ENCODE results near the gene TRIM7. TPM values are rescaled to one million over a fixed set of nuclear protein-coding genes. Genes with fewer than 3 reads are reported as not detected.
"Not testable (repeated sequence)": the region's sequence is repeated elsewhere in the genome, so short reads cannot be mapped to it uniquely, and the experiment has no call there.

The TRIM7 gene
- total RNA-seq, 2 donors from 2014 or later = not detected

DNA sequence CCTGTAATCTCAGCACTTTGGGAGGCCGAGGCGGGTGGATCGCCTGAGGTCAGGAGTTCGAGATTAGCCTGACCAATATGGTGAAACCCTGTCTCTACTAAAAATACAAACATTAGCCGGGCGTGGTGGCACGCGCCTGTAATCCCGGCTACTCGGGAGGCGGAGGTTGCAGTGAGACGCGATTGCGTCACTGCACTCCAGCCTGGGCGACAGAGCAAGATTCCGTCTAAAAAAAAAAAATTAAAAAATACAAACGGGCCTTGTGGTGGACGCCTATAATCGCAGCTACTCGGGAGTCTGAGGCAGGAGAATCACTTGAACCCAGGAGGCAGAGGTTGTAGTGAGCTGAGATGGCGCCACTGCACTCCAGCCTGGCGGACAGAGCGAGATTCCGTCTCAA, 4.0 kb upstream of the TRIM7 start:
- H3K36me3 Mint-ChIP-seq (ENCODE audit: low read depth) = not testable (repeated sequence)

DNA sequence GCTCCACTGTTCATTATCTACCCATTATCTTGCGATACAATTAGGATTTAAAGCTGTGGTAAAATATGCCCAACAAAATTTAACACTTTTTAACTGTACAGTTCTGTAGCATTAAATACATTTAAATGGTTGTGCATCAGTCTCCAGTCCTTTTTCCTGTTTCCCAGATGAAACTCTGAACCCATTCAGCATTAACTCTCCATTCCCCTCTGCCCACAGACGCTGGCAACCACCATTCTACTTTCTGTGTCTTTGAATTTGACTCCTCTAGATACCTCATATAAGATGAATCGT, 2.9 kb upstream of the TRIM7 start:
- Mint-ChIP-seq H3K9me3 (no peaks in the 10 kb centered on the region), H3K4me1 (peaks cover 6% of the 10 kb centered on the region), H3K27ac (no peak overlapping the region), H3K4me3 (peak overlapping the region; percentile 87), H3K36me3 (ENCODE audit: low read depth) (no peaks in the 10 kb centered on the region), H3K27me3 (ENCODE audit: insufficient read depth) (peaks cover 43% of the 10 kb centered on the region)
- H3K9me3 ChIP-seq (ENCODE audit: control insufficient read depth, low read length) = no peaks in the 10 kb centered on the region
- TF ChIP-seq, protein P1, sequence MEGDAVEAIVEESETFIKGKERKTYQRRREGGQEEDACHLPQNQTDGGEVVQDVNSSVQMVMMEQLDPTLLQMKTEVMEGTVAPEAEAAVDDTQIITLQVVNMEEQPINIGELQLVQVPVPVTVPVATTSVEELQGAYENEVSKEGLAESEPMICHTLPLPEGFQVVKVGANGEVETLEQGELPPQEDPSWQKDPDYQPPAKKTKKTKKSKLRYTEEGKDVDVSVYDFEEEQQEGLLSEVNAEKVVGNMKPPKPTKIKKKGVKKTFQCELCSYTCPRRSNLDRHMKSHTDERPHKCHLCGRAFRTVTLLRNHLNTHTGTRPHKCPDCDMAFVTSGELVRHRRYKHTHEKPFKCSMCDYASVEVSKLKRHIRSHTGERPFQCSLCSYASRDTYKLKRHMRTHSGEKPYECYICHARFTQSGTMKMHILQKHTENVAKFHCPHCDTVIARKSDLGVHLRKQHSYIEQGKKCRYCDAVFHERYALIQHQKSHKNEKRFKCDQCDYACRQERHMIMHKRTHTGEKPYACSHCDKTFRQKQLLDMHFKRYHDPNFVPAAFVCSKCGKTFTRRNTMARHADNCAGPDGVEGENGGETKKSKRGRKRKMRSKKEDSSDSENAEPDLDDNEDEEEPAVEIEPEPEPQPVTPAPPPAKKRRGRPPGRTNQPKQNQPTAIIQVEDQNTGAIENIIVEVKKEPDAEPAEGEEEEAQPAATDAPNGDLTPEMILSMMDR (conservative IDR thresholded peaks at IDR 0.05) = no peak
- WGBS, 2 experiments (ENCODE audit: insufficient coverage in 1 of 2, insufficient read length in 1 of 2) = 55 to 57% methylated on average over 2 to 3 of the region's 3 CpGs
- H3K9ac ChIP-seq (ENCODE audit: extremely low read depth, low read length, poor library complexity, severe bottlenecking) = no peak overlapping the region
- peaks cover 46% of the 10 kb centered on the region for H3K27me3 ChIP-seq (ENCODE audit: control insufficient read depth, insufficient read depth, low read length, poor library complexity, severe bottlenecking)
- DNase-seq = no peak
- no peak overlapping the region for H3K27ac ChIP-seq (ENCODE audit: low read depth, low read length)
- H3K36me3 ChIP-seq (ENCODE audit: control insufficient read depth, insufficient read depth, low read length) = no peaks in the 10 kb centered on the region
- H3K4me3 ChIP-seq (ENCODE audit: low read length) = peak overlapping the region; percentile 98
- H3K4me1 ChIP-seq (ENCODE audit: control insufficient read depth, insufficient read depth, low read length) = no peaks in the 10 kb centered on the region

More for the DNA sequence above, 4.0 kb upstream of the TRIM7 start:
- H3K36me3 ChIP-seq (ENCODE audit: control insufficient read depth, insufficient read depth, low read length); H3K27ac ChIP-seq (ENCODE audit: low read depth, low read length); H3K9me3 Mint-ChIP-seq; H3K9ac ChIP-seq (ENCODE audit: extremely low read depth, low read length, poor library complexity, severe bottlenecking); H3K4me3 ChIP-seq (ENCODE audit: low read length); H3K4me1 Mint-ChIP-seq; H3K4me1 ChIP-seq (ENCODE audit: control insufficient read depth, insufficient read depth, low read length); H3K4me3 Mint-ChIP-seq; H3K9me3 ChIP-seq (ENCODE audit: control insufficient read depth, low read length); H3K27ac Mint-ChIP-seq; DNase-seq: not testable (repeated sequence)
- peaks cover 41% of the 10 kb centered on the region for H3K27me3 Mint-ChIP-seq (ENCODE audit: insufficient read depth)
- peaks cover 44% of the 10 kb centered on the region for H3K27me3 ChIP-seq (ENCODE audit: control insufficient read depth, insufficient read depth, low read length, poor library complexity, severe bottlenecking)
- 91 to 93% methylated on average over 21 to 24 of the region's 24 CpGs for WGBS, 2 experiments (ENCODE audit: insufficient coverage in 1 of 2, insufficient read length in 1 of 2)

DNA sequence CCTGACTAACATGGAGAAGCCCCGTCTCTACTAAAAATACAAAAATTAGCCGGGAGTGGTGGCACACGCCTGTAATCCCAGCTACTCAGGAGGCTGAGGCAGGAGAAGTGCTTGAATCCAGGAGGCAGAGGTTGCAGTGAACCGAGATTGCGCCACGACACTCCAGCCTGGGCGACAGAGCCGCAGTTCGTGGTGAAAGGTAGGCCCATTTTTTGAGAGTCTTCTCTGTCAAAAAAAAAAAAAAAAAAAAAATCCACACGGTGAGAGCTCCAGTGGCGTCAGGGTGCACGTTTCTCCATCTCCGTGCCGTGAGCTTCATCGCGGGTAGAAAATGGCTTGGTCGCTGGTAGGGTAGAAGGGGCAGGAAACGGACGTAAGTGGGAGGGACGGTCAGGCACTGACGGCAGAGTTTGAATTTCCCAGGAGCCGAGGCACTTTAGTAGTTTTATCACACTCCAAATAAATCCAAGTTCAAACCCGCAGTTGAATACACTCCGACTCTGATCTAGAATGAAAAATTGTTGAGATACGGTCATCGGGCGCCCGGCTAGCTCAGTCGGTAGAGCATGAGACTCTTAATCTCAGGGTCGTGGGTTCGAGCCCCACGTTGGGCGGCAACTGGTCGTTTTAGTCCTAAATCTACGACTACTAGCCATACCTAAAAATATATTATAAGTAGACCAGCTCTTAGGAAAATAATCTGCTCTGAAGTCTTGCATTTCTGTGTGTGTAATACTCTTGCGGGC, 2.4 kb upstream of the TRIM7 start:
- Histone ChIP-seq H3K27me3 (ENCODE audit: control insufficient read depth, insufficient read depth, low read length, poor library complexity, severe bottlenecking) (peaks cover 47% of the 10 kb centered on the region), H3K9ac (ENCODE audit: extremely low read depth, low read length, poor library complexity, severe bottlenecking) (peak overlapping the region; percentile 82), H3K36me3 (ENCODE audit: control insufficient read depth, insufficient read depth, low read length) (no peaks in the 10 kb centered on the region), H3K9me3 (ENCODE audit: control insufficient read depth, low read length) (no peaks in the 10 kb centered on the region), H3K4me1 (ENCODE audit: control insufficient read depth, insufficient read depth, low read length) (no peaks in the 10 kb centered on the region), H3K27ac (ENCODE audit: low read depth, low read length) (no peak overlapping the region), H3K4me3 (ENCODE audit: low read length) (peak overlapping the region; percentile 98)
- WGBS, 2 experiments (ENCODE audit: insufficient coverage in 1 of 2, insufficient read length in 1 of 2) = 0 to 2% methylated on average over 15 to 36 of the region's 36 CpGs
- Mint-ChIP-seq H3K4me3 (peak overlapping the region; percentile 87), H3K27me3 (ENCODE audit: insufficient read depth) (peaks cover 44% of the 10 kb centered on the region), H3K27ac (peak overlapping the region; percentile 87), H3K4me1 (peaks cover 6% of the 10 kb centered on the region), H3K9me3 (no peaks in the 10 kb centered on the region), H3K36me3 (ENCODE audit: low read depth) (no peaks in the 10 kb centered on the region)
- peak; percentile 94 for DNase-seq
- TF ChIP-seq, protein P1 (conservative IDR thresholded peaks at IDR 0.05) = no peak
